Coronary artery (tissue), 2 donors: ENCODE results near the gene TAF1B.
A peak's percentile ranks its signal among the peaks of the same experiment; 100 is the strongest.

Experiments
- DNase-seq: peaks from one replicate; pipeline ENCODE4 v3.0.0-alpha.2; 2017; ENCODE audit warnings: low spot score
- H3K27ac ChIP-seq, 2 donors: fragments of 200-600 bp; sonication (generic); one replicate each; pipeline ENCODE4 v1.5.1; 2016 to 2019
- H3K4me3 ChIP-seq: fragments of 200-600 bp; sonication (generic); 2 replicates; pipeline ENCODE4 v1.5.1; 2016; ENCODE audit warnings: mild to moderate bottlenecking, moderate library complexity
- TF ChIP-seq, protein P1 (sequence below): fragments of 200-600 bp; sonication (generic); IDR thresholded peaks from one replicate; pipeline ENCODE4 v1.5.1; 2019; ENCODE audit warnings: antibody characterized with exemption

The TAF1B gene

DNA sequence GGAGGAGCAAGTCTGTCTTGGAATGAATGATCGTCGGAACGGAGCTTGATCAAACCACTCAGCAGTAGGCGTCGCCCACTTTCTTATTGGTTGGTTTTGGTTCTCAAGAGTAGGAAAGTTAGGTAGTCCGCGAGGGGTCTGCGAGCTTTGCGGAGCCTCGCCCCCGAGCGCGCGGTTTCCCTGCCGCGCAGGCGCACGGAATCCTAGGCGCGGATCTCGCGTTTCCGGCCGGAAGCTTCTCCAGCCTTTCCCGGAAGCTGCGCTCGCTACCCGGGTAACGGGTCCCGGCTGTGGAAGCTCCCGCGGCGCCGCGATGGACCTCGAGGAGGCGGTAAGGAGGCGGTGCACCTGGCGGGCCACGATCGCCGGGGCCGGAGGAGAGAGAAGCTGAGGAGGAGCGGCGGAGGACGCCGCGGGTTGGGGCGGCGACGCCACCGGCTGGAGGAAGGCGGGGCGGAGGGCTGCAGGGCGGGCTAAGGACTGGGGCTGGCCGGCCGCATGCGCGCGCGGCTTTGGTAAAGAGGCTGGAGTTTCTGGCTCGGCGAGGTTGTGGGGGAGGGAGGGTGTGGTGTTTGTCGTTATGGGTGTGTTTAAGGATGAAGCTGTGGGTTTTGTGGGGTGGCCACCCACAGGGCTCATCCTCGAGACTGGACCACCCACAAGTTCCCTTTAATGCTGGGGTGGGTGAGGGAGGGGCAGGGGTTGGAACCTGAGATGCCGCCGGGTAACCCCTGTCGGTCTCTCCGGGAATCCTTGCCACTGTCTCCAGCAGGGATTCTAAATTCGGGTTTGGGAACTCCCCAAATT is at the start of gene TAF1B:
TSS of gene TAF1B (plus strand) at position 246 of the 807 bp plus-strand sequence. CDS start at position 314, 68 bp downstream.
- DNase-seq = peak; percentile 89
- TF ChIP-seq, protein P1, sequence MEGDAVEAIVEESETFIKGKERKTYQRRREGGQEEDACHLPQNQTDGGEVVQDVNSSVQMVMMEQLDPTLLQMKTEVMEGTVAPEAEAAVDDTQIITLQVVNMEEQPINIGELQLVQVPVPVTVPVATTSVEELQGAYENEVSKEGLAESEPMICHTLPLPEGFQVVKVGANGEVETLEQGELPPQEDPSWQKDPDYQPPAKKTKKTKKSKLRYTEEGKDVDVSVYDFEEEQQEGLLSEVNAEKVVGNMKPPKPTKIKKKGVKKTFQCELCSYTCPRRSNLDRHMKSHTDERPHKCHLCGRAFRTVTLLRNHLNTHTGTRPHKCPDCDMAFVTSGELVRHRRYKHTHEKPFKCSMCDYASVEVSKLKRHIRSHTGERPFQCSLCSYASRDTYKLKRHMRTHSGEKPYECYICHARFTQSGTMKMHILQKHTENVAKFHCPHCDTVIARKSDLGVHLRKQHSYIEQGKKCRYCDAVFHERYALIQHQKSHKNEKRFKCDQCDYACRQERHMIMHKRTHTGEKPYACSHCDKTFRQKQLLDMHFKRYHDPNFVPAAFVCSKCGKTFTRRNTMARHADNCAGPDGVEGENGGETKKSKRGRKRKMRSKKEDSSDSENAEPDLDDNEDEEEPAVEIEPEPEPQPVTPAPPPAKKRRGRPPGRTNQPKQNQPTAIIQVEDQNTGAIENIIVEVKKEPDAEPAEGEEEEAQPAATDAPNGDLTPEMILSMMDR = no peak
- Histone ChIP-seq H3K27ac (peak within 1 kb of the TSS; percentile 74 to 84), H3K4me3 (peak within 1 kb of the TSS; percentile 83)

DNA sequence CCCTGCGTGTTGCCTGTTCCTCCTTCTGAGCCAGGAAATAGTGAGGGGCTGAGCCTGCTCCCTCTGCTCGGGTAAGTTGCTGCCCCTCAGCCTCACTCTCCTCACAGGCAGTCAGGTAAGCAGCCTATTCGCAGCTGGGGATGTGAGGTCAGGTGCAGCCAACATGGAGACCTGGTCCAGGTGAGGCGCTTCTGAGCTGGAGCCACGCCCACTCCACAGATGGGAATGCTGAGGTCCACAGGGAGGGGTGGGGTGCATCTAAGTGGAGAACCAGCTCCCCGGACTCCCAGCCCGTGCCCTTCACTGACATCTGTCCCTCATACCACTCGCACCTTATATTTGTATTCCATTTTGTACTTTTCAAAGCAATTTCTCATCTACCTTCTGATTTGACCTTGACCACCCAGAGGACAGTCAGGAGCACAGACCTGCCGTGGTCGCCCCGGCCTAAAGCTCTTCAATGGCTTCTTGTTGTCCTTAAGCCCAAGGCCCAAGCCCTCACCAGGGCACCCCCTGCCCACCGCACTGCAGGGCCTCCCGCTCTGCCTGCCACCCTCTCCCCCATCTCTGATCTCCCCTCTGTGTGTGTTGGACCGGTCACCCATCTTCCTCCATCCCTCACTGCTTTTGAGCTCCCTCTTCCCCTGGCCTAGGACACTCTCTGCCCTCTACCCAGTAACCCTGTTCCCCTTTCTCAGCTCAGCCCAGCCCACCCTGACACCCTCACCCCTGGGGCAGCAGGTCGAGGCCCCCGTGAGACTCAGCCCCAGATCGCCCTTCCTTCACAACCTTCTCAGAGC is 49.2 kb upstream of the TAF1B start:
- DNase-seq = no peak
- Histone ChIP-seq H3K27ac (no peak overlapping the region), H3K4me3 (no peak overlapping the region)
- TF ChIP-seq, protein P1 = no peak

DNA sequence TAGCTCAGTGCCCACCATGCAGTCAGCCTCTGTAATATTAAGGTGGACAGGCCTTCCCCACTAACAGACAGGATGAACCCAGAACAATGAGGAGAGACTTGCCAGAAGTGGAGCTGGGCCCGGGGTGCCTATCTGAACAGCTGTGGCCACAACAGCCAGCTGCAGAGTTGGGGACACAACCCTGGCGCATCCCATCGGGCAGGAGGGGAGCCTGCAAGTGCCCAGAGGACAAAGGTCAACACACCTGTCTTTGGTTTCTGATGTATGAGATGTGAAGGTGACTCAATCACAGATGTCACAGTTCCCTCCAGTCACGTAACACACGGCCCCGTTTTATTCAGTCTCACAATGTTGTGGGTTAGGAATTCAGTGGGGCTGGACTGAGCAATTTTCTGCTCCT is 48.2 kb upstream of the TAF1B start:
- TF ChIP-seq, protein P1 = no peak
- DNase-seq = no peak

DNA sequence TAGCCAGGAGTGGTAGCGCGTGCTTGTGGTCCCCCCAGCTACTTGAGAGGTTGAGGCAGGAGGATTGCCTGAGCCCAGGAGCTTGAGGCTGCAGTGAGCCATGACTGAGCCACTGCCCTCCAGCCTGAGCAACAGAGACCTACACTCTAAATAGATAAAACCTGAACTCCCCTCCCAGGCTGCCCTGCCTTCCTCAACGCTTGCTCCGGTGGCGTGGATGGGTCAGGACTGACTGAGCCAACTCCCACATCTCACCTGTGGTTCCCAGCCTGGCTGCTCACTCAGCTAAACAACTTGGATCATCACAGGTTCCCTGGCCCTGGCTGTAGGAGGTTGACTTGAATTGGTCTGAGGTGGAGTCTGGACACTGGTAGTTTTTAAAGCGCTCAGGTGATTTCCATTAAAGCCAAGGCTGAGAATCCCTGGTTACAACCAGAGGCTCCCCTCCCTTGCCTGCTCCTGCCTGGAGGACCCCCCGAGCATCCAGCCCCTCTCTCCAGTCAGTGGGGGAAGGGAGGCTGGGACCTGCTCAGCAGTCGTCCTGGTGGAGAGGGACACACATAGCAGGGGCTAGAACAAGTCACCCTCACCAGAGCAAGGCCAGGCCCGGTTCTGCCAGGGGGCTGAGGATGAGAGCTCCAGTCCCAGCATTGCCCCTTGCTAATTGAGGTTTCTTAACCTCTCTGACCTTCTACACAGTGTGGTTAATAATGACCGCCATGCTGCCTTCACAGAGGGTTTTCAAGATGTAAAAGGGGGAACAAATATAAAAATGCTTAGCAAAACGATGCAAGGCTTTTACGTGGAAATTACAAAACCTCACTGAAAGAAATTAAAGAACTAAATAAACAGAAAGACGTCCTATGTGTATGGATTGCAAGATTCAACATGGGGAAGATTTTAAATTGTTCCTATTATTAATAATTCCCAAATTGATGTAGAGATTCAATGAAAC is 46.9 kb upstream of the TAF1B start:
- Histone ChIP-seq H3K27ac (no peak overlapping the region), H3K4me3 (no peak overlapping the region)
- TF ChIP-seq, protein P1 = no peak
- DNase-seq = no peak

More for the DNA sequence above, 48.2 kb upstream of the TAF1B start:
- H3K27ac ChIP-seq = no peak overlapping the region
- H3K4me3 ChIP-seq = no peak overlapping the region

DNA sequence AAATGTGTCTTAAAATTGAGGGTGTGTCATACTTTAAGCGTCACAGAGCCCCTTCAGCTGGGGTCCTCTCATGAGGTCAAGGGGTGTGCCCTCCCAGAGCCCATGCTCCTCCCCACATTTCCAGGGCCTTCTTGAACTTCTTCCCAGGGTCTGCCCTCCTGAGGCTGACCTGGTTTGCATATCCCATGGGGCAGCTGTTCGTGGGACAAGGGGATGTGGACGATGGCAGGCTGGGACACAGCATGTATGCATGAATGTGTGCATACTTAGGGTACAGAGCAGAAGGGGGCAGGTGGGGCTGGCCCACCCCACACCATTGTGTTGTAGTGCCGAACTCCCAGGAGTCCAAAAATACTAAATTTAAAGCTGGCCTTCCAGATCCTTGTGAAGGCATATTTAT is 46.2 kb upstream of the TAF1B start:
- TF ChIP-seq, protein P1 = no peak
- no peak overlapping the region for H3K4me3 ChIP-seq
- DNase-seq = no peak
- no peak overlapping the region for H3K27ac ChIP-seq

DNA sequence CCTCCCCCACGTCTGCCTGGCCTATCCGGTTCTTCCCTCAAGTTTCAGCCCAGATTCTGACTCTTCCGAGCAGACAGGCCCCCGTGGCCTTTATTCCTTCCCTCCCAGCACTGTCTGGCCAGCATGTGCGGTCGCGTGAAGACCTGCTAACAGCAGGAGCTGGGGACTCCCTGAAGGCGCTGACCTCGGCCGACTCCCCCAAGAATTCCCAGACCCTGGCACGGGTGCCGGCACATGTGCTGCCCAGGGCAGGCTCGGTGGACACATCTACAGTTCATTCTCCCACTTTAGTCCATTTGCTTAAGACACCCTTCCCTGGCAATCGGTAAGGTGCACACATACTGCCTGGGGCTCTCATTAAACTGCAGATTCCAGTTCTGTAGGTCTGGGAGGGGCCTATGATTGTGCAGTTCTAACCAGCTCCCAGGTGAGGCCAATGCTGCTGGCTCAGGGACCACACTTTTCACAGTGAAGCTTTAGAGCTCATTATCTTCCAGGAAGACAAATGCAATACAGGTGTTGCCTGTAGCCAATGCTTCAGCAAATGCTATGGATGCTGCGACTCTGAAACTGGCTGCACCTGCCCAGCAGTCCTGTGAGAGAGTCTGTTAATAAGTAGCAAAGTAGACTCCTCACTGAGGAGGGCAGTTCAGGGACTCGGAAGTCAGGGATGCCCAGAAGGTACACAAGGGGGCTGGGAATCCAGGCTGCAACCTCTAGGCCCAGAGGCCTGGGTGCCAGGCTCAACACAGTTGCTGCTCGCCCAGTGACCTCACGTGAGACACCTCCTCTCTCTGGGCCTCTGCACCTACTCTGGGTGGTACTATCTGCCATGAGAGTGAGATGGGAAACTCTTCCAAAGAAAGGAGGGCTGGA is 45.4 kb upstream of the TAF1B start:
- H3K4me3 ChIP-seq = no peak overlapping the region
- no peak for DNase-seq
- no peak overlapping the region for H3K27ac ChIP-seq
- TF ChIP-seq, protein P1 = no peak
